ENCODE data around the gene GFOD1.

Gene GFOD1

GRCh38 chr6:13421425-13422059 is 65.9 kb downstream of the GFOD1 start:
- DNase-seq = no peak

GRCh38 chr6:13420269-13420668 is 67.1 kb downstream of the GFOD1 start:
- DNase-seq = no peak

GRCh38 chr6:13419422-13420195 is 67.8 kb downstream of the GFOD1 start:
- DNase-seq = no peak

- no peak for DNase-seq
Measured at GRCh38 chr6:13418844-13419243, 68.6 kb downstream of the GFOD1 start.

DNA sequence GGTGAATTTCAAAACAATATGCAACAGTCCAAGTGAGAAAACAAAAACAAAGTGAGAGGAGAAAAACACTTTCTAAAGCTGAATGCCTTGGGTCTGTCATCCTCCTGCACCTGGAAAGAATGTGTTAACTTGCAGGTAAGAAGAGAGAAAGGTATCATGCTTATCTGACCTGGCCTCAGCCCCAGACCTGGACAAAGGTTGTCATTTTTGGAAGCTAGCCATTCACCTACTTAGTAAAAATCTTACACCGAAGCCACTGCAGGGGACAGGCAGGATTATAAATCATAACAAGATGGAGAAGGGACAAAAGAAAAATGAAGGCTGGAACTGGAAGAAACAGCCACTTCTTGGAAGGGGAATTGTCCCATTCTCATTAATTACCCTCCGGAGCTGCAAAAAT is 69.4 kb downstream of the GFOD1 start:
- no peak for DNase-seq

DNA sequence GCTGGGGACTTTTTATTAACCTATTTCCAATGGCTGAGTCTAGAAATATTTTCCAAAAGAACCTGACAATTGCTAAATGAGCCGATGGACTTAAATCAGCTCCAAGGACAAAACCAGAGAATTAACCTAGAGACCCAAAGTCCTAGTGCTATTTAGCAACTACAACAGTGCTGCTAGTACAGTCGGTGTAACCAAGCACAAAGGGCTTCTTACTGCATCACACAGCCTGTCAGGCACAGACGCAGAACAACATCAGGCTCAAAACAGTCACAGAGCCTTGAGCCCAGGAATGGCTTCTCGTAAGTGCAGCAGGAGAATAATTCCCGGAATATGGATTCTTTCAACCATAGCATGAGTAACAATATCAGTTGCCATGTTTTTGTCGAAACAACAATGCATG is 70.0 kb downstream of the GFOD1 start:
- DNase-seq = no peak

GRCh38 chr6:13415283-13415682 is 72.1 kb downstream of the GFOD1 start:
- no peak for DNase-seq

- DNase-seq = no peak
Measured at GRCh38 chr6:13413900-13414555, 73.4 kb downstream of the GFOD1 start.

GRCh38 chr6:13413466-13413862 is 73.9 kb downstream of the GFOD1 start:
- no peak for DNase-seq

DNA sequence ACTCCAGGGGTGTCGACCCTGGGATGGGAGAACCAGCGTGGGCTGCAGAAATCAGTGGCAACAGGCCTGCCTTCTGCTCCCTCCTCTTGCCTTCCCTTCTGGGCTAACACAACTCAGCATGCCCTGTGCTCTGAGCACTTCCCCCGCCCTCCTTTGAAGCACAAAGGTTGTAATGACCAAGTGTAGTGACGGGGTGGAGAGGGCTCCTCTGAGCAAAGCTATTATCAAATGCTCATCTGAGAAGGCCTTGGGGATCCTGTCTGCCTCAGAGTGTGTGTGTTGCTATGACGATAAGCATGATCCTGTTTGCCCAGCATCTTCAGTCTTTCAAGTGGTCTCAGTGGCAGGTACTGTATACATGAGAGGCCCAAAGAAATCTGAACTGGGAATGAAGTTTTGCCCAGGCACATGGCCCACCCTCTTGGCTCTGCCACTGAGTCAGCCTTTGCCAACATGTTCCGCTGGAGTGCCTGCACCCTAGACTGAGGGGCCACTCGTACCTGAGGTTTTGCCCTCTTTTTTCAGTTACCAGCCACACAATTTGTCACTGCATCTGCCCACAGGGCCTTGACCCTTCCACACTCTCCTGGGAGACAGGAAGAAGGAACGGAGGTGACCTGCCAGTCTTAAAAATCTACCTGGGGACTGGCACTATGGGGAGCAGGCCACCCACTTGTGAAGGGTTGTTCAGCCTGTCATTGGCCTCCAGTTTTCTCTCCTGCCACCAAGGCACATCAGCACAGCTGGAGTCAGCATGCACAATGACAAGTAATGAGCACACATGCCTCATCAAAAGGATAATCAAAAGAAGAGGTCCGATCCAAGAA is 74.5 kb downstream of the GFOD1 start:
- no peak for DNase-seq

DNA sequence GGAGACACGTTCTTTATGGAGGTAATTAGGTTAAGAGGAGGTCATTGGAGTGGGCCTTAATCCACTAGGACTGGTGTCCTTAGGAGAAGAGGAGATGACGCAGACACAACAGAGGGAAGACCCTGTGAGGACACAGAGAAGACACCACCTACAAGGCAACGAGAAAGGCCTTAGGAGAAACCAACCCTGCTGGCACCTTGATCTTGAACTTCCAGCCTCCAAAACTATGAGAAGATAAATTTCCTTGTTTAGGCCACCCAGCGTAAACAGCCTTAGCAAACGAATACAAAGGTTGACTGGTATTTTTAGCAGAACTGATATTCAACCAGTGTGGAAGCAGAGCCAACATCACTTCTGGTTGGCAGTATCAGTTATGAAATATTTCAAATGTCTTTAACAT is 75.2 kb downstream of the GFOD1 start:
- no peak for DNase-seq

DNA sequence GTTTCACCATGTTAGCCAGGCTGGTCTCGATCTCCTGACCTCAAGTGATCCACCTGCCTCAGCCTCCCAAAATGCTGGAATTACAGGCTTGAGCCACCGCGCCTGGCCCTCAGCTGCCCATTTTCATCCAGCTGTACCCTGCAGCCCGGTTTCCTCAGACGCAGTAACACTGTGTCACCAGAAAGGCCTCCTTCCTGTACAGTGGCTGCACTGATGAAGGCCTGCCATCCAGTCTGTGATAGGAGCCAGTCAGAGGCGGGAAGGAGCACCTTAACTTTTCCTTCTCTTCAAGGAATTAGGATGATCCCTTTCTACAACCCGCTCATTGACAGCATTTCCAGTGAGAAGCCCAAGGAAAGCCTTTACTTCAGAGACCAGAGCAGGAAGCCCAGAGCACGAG is 75.9 kb downstream of the GFOD1 start:
- no peak for DNase-seq

DNA sequence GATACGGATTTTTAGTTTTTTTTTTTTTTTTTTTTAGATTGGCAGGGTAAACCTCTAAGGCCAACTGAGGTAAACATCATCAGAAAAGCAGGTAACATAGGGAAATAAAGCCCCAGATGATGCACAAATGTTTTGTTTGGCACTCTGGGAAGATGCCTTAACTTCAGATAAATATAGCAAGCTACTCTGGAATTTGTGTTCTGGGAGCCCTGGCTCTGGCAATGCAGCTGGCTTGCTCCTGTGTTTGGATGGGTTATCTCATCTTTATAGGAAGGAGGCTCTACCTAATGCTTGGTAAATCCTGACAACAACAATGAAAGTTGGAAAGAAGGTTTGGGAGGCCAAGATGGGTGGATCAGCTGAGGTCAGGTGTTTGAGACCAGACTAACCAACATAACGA is 77.4 kb downstream of the GFOD1 start:
- no peak for DNase-seq

DNA sequence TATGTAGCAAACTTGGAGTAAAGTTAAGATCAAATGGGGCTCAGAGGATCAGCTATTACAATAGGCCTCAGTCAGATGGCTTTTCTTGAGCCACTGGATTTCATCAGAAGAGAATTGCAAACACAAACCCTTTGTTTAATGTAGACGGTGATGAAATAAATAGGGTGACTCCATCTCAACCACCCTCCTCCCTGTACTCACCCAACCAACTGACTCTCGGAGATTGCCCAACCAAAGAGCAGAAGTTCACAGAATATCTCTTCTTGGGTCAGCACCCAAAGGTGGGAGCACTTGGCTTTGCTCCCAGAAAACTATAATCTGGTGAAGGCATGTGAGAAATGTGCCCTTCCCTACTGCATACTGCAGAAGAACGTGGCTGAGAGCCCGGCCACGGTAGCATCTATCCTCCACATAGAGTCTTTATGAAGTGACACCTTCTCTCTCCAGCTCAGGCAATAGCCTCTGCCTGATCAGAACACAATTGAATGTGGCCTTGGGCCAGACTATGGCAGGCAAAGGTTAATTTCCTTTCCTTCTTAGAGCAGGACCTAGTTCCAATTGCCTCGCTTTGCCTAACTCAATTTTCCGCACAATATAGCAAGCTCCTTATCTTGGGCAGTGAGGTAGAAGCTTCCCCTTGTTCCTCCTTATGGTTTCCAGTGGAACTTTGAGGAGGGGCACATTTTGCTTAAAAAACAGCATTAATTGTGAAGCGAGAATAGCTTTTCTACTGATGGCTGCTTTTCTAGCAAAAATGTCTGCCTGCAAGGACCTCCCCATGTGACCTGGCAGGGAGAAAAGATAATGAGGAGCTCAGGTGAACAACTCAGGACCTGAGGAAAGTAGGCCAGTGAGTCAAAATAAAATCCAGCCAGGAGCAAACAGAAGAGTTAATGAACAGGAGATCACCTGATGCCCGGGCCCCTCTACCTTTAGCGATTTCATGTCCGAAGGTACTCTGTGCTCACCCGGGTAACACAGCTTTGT is 79.4 kb downstream of the GFOD1 start:
- no peak for DNase-seq

DNA sequence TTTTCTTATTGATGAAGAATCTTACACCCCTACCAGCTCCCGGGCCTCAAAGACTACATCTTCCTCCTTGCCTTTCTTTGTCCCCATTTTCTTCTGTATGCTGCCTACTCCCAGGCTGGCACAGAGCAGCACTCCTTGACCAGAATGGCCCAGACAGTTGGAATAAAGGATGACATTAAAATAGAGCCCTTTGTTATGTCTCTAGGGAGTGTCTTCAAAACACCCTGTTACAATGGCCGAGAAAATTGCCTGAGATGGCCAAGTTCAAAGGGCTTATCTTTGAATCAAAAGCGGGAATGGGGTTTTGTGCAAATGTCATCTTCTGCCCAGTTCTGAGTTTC is 80.1 kb downstream of the GFOD1 start:
- no peak for DNase-seq

- DNase-seq = peak; percentile 25
Measured at GRCh38 chr6:13406781-13407180, 80.6 kb downstream of the GFOD1 start.

GRCh38 chr6:13405961-13406477 is 81.4 kb downstream of the GFOD1 start:
- DNase-seq = no peak

DNA sequence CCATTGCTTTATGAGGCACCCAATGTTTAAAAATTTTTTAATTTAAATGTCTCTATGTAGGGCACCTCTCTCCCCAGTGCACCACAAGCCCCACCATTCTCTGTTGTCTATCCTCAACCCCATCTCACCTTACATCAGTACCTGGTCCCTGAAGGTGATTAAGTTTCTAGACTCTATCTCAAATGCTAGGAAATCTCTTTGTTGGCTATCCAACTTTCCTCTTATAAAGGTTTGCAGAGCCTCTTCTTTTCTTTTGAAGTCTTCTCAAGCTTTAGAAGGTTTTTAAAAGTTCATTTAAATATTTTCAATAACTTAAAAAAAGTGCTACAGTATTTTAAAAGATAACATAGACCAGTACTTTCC is 82.5 kb downstream of the GFOD1 start:
- DNase-seq = no peak

GRCh38 chr6:13404228-13404891 is 83.0 kb downstream of the GFOD1 start:
- peak; percentile 49 for DNase-seq

DNA sequence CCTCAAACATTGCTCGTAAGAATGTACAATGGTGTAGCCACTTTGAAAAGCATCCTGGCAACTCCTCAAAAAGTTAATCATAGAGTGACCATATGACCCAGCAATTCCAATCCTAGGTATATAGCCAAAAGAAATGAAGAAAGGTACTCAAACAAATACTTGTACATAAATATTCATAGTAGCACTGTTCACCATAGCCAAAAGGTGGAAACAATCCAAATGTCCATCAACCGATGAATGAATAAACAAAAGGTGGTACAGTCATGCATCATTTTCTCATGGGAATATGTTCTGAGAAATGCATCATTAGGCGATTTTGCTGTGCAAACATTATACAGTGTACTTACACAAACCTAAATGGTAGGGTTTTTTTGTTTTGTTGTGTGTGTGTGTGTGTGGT is 84.7 kb downstream of the GFOD1 start:
- DNase-seq = no peak

DNA sequence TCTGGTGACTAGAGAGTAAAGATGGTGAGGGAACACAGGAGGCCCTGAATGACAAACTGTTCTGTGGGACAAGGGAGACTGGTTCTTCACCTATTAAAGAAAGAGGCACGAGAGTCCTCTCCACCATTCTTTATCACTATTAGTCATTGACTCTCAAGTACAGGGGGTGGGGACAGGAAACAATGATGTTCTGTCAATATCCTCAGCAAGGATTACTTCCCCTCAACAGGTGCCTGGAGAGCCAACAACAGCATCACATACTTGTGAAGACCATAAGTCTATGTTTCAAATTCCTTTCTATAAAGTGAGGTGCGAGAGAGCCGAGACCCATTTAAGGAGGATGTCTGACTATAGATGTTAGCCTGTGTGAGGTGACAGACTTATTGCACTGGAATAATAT is 86.6 kb downstream of the GFOD1 start:
- no peak for DNase-seq

All from fibroblast of skin of back (primary cell).